Measurements from ENCODE around the gene CASQ2.

- TF ChIP-seq CTCF (IDR thresholded peaks at IDR 0.05), result no peak
- no peak for TF ChIP-seq POLR2A (IDR thresholded peaks at IDR 0.05)
Observed at GRCh38 chr1:115668579-115668978, 99.9 kb downstream of the CASQ2 start.

All from transverse colon (tissue), 3 donors.